CD4-positive, alpha-beta T cell treated with Interleukin-4 for 1 hour (primary cell): ENCODE data around the gene CD3E.

ENCODE experiments used
- DNase-seq, 2 donors: peaks; one replicate each; pipeline ENCODE4 v3.0.0-alpha.2; 2020 to 2022

The CD3E gene

DNA sequence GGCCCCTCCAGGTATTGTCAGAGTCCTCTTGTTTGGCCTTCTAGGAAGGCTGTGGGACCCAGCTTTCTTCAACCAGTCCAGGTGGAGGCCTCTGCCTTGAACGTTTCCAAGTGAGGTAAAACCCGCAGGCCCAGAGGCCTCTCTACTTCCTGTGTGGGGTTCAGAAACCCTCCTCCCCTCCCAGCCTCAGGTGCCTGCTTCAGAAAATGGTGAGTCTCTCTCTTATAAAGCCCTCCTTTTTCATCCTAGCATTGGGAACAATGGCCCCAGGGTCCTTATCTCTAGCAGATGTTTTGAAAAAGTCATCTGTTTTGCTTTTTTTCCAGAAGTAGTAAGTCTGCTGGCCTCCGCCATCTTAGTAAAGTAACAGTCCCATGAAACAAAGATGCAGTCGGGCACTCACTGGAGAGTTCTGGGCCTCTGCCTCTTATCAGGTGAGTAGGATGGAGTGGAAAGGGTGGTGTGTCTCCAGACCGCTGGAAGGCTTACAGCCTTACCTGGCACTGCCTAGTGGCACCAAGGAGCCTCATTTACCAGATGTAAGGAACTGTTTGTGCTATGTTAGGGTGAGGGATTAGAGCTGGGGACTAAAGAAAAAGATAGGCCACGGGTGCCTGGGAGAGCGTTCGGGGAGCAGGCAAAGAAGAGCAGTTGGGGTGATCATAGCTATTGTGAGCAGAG is at the start of gene CD3E:
Gene CD3E, plus strand, starts transcription at position 163 of the 681 bp plus-strand sequence. Its CDS starts 223 bp downstream, at position 386.
- DNase-seq, result peak; percentile 64 to 77

DNA sequence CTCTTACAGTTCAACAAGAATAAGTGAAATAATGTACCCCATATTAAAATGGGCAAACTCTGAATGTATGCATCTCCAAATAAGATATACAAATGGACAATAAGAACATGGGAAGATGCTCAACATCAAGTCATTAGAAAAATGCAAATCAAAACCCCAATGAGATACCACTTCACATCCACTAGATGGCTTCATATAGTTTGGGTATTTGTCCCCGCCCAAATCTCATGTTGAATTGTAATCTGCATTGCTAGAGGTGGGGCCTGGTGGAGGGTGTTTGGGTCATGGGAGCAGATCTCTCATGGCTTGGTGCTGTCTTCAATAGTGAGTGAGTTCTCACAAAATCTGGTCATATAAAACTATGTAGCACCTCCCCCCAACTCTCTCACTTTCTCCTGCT is 46.1 kb upstream of the CD3E start:
- DNase-seq, result no peak

DNA sequence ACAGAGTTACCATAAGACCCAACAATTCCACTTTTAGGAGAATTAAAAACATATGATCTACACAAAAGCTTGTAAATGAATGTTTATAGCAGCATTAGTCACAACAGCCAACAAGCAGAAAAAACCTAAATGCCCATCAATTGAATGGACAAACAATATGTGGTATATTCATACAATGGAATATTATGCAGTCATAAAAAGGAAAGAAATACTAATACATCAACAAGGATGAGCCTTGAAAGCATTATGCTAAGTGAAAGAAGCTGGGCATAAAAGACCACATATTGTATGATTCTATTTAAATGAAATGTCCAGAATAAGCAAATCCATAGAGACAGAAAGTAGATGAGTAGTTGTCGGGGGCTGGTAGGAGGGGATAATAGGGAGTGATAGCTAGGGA is 45.4 kb upstream of the CD3E start:
- no peak for DNase-seq

DNA sequence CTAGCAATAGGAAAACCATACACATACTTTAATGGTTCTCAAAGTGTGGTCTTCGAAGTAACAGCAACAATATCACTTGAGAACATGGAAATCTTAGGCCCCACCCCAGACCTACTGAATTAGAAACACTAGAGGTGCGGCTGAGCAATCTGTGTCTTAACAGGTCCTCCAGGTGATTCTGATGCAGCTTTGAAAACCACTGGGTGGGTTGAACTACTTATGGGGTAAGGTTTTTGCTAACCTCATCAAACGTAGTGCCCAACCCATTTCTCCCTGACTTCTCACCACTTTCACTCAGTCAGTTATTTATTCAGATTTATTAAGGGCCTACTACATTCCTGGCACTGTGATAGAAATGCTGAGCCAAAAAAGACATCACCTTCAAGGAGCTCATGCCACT is 44.2 kb upstream of the CD3E start:
- peak in 1 of 2 donors; percentile 38 for DNase-seq

DNA sequence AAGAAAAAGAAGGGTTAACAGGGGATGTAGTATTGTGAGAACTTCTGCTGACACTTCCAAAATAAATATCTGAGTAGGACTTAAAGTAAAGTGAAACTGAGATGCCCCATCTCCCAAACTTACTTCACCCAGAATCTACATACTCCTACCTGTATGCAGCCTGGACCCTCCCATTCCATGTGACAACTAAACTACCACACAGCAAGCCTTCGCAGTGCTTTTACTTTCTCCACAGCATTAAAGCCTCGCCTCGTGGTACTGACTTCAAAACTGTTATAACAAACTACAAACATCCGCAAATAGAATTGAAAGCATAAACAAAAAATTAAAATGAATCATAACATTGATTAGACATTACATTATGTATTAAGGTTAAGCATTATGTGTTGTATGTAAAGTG is 41.4 kb upstream of the CD3E start:
- no peak for DNase-seq

DNA sequence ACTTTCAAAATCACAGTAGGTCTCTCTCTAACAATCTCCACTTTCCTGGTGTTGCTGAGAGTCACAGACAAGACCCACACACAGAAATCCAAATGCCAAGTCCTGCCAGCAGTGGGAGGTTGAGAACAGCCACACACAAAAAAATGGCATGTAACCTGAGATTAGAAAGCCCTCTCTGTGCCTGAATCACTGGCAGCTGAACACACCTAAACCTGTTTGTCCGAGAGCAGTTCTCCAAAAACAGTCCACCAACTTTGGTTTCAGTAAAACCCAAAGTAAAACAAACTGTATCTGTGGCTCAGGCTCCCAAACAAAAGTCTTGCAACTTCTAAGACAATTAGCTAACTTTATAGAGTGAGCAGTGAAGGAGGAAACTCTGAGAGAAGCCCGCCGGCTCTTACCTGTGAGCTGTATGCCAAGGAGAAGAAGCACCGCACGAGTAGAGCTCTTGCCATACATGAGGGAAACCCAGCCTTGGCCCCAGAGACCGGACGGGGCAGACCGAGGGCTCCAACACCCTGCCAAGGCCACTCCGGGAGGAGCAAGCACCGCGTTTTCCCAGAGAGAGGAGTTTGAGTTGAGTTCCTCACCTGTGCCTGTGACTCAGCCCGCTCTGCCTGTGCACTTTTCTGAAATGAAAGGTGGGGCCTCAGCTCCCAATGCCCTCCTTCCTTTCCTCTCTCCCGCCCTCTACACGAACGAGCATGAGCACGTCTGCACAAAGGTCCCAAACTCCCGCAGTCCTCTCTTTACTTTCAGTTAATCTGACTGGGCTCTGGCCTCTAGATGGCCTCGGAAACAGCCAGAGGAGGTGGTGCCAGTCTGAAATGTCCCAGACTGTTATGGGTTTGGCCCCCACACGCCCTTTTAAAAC is 40.6 kb upstream of the CD3E start, which contains the start of gene MPZL2:
Gene MPZL2, minus strand, starts transcription at position 603 of the 874 bp plus-strand sequence. Its CDS starts 144 bp downstream, at position 459.
- DNase-seq, result no peak

DNA sequence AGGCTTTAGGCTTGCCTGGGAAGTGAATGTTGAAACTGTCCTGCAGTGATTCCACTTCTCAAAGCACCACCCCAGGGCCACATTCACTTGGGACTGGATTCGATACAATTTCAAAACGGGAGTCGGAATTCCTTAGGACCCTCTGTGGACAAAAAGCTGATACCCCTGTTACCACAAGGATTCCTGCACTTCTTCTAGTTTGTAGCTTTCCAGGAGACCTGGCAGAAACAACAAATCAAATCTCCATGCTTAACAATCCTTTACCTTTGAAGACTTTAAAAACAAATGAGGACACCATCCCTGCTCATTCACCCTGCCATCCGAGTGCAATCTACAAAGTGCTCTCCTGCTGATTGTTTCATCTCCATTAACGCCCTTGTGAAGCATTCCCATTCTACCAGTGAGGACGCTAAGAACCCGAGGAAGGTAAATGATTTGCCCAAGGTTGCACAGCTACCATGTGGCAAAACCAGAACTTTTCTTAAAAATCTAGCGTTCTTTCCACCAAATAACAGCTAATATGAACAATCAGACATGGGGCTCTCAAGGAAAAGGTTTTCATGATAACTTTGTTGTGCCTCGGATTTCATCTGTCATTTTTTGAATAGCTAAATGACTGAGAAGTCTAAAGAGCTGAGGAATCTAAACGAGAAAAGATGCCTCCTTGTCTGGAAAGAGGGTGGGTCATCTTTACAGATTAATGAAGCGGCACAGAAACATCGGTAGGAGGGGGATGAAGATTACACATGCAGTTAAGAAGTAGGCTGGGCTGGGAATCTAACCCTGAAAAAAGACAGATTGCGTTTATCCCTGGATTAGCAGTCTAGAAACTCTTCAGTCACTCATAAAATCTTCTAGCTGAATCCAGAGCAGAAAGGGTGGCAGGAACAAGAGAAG is 39.7 kb upstream of the CD3E start:
- DNase-seq, result no peak

DNA sequence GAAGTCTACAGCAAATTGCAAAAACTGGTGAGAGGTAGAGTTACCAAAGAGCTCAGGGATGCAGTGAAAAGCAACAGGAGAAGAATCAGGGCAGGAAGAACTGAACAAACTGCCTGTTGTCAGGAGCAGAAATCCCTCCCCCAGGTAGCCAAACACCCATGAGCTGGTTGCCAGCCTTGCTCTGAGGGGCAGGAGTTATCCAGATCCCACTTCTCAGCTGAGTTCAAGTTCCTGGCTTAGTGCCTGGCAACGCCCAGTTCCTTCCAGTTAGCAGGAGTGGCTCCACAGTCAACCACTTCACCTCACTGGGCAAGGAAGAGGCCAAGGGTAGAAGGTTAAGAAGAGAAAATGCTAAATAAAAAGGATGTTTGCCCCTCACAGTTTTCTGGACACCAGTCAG is 38.6 kb upstream of the CD3E start:
- no peak for DNase-seq

DNA sequence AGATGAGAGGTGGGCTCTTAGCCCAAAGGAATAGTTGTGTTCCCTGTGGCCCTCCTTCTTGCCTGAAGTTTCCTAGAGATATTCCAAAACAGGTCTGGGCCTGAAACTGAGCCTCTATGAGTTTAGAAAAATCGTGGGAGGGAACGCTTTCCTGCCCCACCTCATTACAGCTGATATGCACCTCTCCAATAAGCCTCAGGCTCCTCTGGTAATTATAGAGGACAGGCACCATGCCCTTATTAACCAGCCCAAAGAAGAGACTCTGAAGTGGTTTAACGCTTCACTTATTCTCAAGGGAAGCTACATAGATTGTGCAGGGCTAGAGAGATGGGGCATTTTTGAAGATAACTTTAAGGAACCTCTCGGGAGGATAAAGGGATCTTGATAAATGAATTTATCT is 37.0 kb upstream of the CD3E start:
- no peak for DNase-seq

DNA sequence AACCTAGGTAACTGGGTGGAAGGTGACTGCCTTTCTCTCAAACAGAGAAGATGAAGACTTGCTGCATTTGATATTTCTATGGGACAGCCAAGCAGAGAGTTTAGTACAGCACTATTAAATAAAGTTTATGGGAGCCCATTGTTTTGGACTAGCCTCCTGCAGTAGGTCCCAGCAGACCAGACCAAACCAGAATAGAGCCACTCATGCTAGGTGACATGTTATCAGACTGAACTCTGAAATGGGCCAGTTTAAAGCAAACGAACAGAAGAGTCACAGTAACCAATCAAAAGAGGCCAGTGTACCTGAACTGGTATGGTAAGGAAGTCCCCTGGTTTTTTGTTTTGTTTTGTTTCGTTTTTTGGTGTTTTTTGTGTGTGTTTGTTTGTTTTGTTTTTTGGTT is 32.5 kb upstream of the CD3E start:
- no peak for DNase-seq

DNA sequence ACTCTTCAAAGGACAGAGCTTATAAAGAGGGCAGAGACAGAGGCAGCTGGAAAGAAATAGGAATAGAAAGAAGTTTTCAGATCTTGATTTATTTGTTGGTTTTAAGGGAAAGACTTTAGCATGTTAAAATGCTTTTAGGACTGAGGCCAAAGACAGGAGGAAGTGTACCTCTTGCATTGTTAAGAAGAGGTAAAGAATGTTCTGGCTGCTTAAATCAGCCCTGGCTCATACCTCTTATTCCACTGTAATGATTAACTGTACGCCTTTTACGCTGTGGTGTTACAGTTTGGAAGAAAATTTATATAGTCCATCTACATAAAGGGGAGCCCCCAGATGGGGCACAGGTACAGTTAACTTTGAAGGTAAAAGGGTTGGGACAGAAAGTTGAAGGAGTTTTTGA is 30.3 kb upstream of the CD3E start:
- no peak for DNase-seq

DNA sequence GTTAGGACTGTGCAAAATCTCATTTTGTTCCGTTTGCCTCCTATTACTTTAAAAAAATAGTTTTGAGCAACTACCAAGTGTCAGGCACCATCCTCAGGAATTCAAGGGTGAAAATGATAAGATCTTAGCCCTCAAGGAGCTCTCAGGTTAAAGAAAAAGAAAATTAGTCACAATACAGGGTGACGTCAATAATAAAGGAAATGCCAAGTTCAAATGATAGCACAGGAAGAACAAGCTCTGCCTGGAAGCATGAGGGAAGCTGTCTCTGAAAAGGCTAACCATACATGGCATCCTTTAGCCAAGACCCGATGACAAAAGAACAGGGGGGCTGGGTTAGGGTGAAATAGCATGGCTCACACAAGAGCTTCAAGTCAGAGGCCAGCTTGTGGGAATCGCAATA is 29.4 kb upstream of the CD3E start:
- no peak for DNase-seq

DNA sequence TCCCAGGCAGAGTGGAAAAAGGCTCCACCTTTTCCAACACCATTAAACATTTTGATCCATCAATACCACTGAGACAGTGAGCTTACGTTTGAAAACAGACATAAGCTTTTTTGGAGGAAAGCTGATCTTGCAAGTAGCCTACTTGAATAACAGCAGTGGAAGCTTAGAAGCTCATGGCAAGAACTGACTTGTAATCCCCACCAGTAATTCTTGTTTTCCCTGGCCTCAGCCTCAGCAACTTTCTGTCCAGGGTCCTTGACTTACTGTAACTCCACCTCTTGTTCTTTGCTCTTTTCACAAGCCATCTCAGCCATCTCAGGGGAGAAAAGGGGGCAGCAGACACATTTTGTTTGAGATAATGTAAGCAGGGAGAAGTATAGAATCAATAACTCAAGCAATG is 28.1 kb upstream of the CD3E start:
- no peak for DNase-seq

DNA sequence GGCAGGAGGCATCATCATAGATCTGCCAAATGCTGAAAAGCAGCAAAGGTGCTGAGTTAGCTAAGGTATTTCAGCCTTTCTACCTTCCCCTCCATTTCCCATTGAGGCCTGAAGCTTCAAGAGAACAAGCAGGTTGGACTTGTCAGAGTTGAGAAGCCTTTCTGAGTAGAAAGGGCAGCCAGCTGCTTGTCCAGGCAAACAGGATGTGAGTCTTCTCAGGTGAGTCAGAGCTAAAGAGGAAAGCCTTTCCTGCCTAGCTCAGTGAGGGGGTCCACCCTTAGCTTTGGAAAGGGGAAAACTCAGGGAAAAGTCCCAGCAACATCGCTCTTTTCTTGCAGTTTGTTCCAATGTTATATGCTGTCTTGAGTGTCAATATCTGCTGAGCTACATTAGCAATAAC is 27.2 kb upstream of the CD3E start:
- no peak for DNase-seq

DNA sequence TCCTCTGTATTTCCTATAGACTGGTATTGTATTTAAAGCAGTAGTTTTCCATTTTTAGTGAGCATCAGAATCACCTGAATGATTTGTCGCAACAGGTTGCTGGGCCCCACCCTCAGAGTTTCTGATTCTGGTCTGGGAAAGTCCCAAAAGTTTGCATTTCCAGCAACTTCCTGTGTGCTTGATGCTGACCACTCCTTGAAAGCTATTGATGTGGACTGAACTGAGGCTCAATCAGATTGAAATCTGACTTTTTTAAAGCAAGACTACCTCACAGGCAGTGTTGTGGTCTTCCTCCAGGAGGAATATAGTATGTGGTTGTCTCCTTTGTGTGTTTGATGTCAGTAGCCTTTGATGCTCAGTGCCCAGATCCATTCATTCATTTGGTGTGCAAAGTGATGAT is 23.2 kb upstream of the CD3E start:
- peak in 1 of 2 donors; percentile 41 for DNase-seq

DNA sequence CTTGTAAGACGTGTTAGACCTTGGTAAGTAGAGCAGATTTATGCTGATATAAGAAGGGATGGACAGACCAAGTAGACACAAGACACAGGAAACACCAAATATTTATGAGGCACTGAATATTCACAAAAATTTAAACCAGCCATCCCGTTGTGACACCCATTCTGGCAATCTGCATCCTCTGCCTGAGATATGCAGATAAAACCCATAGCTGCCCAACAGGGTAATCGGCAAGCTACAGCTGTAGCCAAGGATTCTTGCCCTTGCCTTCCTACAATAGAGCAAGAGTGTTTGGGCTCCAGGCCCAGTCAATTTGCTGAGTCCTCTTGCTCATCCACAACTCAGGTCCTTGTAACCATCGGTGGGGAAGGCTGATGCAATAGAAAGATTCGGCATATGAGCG is 21.9 kb upstream of the CD3E start:
- DNase-seq, result no peak

DNA sequence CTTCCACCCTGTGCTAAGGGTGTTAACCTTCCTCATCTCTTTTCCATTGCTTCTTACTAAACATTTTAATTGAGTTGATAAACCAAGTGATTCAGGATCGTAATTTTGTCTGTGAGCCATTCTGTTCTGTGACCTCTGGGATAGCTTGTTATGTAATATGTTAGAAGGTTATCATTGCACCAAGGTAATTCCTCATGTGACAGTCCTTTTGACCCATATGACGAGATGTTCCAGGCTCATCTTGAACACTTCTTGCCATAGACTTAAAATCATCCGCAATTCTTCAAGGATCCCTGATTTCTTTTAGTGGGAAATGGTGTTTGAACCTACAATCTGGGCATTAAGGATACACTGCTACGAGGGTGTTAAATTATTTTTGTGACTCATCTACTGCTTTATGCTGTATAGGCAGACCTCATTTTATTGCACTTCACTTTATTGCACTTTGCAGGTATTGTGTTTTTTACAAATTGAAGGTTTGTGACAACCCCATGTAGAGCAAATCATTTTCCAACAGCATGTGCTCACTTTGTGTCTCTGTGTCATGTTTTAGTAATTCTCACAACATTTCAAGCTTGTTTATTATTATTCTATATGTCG is 21.4 kb upstream of the CD3E start:
- no peak for DNase-seq

DNA sequence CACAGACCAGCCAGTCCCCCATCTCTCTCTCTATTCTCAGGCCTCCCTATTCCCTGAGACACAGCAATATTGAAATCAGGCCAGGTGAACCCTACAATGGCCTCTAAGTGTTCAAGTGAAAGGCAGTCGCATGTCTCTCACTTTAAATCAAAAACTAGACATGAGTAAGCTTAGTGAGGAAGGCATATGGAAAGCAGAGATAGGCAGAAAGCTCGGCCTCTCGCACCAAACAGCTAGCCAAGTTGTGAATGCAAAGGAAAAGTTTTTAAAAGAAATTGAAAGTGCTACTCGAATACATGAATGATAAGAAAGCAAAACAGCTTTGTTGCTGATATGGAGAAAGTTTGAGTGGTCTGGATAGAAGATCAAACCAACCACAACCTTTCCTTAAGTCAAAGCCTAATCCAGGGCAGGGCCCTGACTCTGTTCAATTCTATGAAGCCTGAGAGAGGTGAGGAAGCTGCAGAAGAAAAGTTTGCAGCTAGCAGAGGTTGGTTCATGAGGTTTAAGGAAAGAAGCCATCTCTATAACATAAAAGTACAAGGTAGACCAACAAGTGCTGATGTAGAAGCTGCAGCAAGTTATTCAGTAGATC is 20.7 kb upstream of the CD3E start:
- DNase-seq, result no peak

DNA sequence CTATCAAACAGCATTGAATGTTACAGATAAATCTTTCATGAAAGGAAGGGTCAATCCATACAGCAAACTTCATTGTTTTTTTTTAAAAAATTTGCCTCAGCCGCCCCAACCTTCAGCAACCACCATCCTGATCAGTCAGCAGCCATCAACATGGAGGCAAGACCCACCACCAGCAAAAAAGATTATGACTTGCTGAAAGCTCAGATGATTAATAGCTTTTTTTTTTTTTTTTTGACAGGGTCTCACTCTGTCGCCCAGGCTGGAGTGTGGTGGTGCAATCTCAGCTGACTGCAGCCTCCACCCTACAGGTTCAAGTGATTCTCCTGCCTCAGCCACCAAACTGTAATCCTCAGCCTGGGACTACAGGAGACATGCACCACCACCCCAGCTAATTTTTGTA is 18.0 kb upstream of the CD3E start:
- no peak for DNase-seq

DNA sequence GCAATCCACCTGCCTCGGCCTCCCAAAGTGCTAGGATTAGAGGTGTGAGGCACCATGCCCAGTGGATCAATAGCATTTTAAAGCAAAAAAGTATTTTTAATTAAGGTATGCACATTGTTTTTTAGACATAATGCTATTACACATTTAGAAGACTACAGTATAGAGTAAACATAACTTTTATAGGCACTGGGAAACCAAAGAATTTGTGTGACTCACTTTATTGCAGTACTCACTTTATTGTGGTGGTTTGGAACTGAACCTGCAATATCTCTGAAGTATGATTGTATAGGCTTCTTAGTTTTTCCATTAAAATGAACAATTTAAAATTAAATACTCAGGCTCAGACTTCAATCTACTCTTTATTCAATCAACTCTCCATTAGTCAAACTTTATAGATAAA is 17.5 kb upstream of the CD3E start:
- no peak for DNase-seq

DNA sequence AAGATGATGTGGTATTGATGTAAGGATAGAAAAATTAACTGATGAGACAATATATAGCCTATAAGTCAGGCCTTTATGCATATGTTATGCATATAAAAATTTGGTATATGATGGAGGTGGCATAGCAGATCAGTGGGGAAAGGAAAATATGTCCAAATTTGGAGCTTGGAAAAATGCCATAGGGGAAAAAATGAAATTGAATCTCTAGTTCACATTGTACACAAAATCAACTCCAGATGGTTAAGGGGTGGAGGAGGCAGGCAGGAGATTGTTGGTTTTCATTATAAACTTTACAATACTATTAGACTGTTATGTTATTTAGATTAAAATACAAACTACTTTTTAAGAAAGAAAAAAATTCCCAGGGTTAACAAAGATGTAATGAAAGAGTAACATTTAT is 15.1 kb upstream of the CD3E start:
- DNase-seq, result no peak

DNA sequence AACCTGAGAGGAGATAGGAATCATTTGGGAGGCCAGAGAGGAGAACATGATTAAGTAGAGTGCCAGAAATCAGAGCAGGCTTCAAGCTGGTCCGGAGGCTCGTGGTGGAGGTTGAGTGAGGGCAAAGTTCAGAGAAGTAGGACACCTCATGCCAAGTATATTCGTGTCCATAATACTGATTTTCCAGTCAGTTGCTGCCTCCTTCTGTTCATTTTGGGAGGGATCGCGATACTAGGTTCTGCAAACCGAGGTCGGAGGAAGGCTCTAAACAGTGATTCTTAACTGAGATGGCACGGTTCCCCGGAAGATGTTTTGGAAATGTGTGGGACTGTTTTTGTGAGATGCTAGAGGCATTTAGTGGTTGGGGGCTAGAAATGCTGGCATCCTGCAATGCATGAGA is 13.6 kb upstream of the CD3E start:
- DNase-seq, result peak; percentile 58 to 73
